GM23248 (cell line): ENCODE measurements around the gene PCDH10.

Experiments
- EZH2 ChIP-seq: fragments of 200-600 bp; sonication (generic); IDR thresholded peaks from 2 replicates; pipeline ENCODE4 v1.6.1; 2018; ENCODE audit warnings: antibody characterized with exemption, mild to moderate bottlenecking; ENCODE audit not compliant: insufficient read depth, poor library complexity, severe bottlenecking
- EZH2phosphoT487 ChIP-seq: fragments of 200-600 bp; sonication (generic); IDR thresholded peaks from 2 replicates; pipeline ENCODE4 v1.6.1; 2018; ENCODE audit warnings: antibody characterized with exemption, moderate library complexity, mild to moderate bottlenecking, low read depth; ENCODE audit not compliant: insufficient read depth

DNA sequence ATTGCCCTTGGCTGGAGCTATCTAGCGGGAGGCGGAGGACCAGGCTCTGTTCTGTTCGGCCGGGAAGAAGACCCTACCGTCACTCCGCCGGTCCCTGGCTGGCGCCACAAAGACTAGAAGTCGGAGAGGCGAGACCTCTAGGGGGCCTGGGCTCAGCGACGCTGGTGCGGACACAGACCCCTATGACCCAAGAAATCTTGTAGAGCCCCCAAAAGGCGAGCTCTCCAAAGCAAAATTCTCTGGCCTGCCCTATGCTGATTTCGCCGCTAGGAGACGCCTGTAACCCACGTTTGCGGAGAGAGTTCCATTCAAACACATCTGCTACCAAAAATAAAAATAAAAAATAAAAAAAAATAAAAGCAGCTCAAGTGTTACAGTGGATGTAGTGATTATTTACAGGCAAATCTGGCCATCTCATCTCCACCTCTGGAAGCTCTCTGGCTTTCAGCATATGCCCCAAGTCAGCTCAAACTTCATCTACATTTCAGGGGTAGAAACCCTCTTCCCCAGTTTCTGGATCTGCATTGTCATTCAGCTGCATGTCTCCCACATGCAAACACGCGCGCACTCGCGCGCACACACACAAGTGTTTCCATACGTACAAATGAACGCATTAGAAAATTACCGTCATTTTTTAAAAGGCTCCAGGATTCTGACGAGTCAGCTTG lies 2.4 kb upstream of the PCDH10 start:
- TF ChIP-seq EZH2 (no peak), EZH2phosphoT487 (0 out of 2 replicates have a peak, but pooled peaks have one; percentile 9)
